Measurements from ENCODE around the gene ZNF521. TPM values are rescaled to one million over a fixed set of nuclear protein-coding genes. Genes with fewer than 3 reads are reported as not detected.

ZNF521 gene
- total RNA-seq, 3 donors from 2014 or later: 30.2 to 67.5 (median 51.8) TPM

GRCh38 chr18:25314151-25314837 lies 37.7 kb downstream of the ZNF521 start:
- Histone ChIP-seq H3K4me3 (no peak overlapping the region), H3K36me3 (no peaks in the 10 kb centered on the region), H3K4me1 (no peaks in the 10 kb centered on the region), H3K9me3 (no peaks in the 10 kb centered on the region), H3K27me3 (no peaks in the 10 kb centered on the region), H3K27ac (peak overlapping the region in 1 of 2 donors; percentile 22)
- TF ChIP-seq POLR2A (IDR thresholded peaks at IDR 0.05): no peak
- TF ChIP-seq POLR2AphosphoS5 (IDR thresholded peaks at IDR 0.05): no peak
- TF ChIP-seq CTCF (IDR thresholded peaks at IDR 0.05): no peak
- intact Hi-C loops (cut with DNase I; ENCODE audit: low total_unique reads): no loop called here
- DNase-seq (ENCODE audit: low spot score in 2 of 2): no peak

GRCh38 chr18:25313268-25313667 lies 38.7 kb downstream of the ZNF521 start:
- intact Hi-C loops (cut with DNase I; ENCODE audit: low total_unique reads): no loop called here
- Histone ChIP-seq H3K4me1 (no peaks in the 10 kb centered on the region), H3K4me3 (no peak overlapping the region)

GRCh38 chr18:25310045-25310444 lies 41.9 kb downstream of the ZNF521 start:
- intact Hi-C loops (cut with DNase I; ENCODE audit: low total_unique reads): no loop called here

More at GRCh38 chr18:25313268-25313667, 38.7 kb downstream of the ZNF521 start:
- H3K27me3 ChIP-seq: no peaks in the 10 kb centered on the region
- TF ChIP-seq POLR2A (IDR thresholded peaks at IDR 0.05) (no peak), CTCF (IDR thresholded peaks at IDR 0.05) (no peak), POLR2AphosphoS5 (IDR thresholded peaks at IDR 0.05) (no peak)
- no peak overlapping the region for H3K27ac ChIP-seq
- no peaks in the 10 kb centered on the region for H3K36me3 ChIP-seq
- DNase-seq (ENCODE audit: low spot score in 2 of 2): no peak
- no peaks in the 10 kb centered on the region for H3K9me3 ChIP-seq

GRCh38 chr18:25308381-25308780 lies 43.6 kb downstream of the ZNF521 start:
- Histone ChIP-seq H3K36me3 (no peaks in the 10 kb centered on the region), H3K4me3 (no peak overlapping the region), H3K27me3 (no peaks in the 10 kb centered on the region), H3K9me3 (no peaks in the 10 kb centered on the region), H3K4me1 (no peaks in the 10 kb centered on the region), H3K27ac (no peak overlapping the region)
- TF ChIP-seq CTCF (IDR thresholded peaks at IDR 0.05) (no peak), POLR2AphosphoS5 (IDR thresholded peaks at IDR 0.05) (no peak), POLR2A (IDR thresholded peaks at IDR 0.05) (no peak)
- DNase-seq (ENCODE audit: low spot score in 2 of 2): no peak
- intact Hi-C loops (cut with DNase I; ENCODE audit: low total_unique reads): no loop called here

More at GRCh38 chr18:25310045-25310444, 41.9 kb downstream of the ZNF521 start:
- Histone ChIP-seq H3K27me3 (no peaks in the 10 kb centered on the region), H3K4me3 (no peak overlapping the region), H3K27ac (no peak overlapping the region), H3K4me1 (no peaks in the 10 kb centered on the region), H3K36me3 (no peaks in the 10 kb centered on the region), H3K9me3 (no peaks in the 10 kb centered on the region)
- no peak for DNase-seq (ENCODE audit: low spot score in 2 of 2)
- TF ChIP-seq POLR2A (IDR thresholded peaks at IDR 0.05): no peak
- TF ChIP-seq CTCF (IDR thresholded peaks at IDR 0.05): no peak
- TF ChIP-seq POLR2AphosphoS5 (IDR thresholded peaks at IDR 0.05): no peak

- H3K36me3 ChIP-seq: no peaks in the 10 kb centered on the region
- no peak overlapping the region for H3K27ac ChIP-seq
- H3K9me3 ChIP-seq: no peaks in the 10 kb centered on the region
- H3K4me1 ChIP-seq: no peaks in the 10 kb centered on the region
- no peak for DNase-seq (ENCODE audit: low spot score in 2 of 2)
- no peaks in the 10 kb centered on the region for H3K27me3 ChIP-seq
- intact Hi-C loops (cut with DNase I; ENCODE audit: low total_unique reads): no loop called here
- TF ChIP-seq POLR2AphosphoS5 (IDR thresholded peaks at IDR 0.05) (no peak), POLR2A (IDR thresholded peaks at IDR 0.05) (no peak), CTCF (IDR thresholded peaks at IDR 0.05) (no peak)
- H3K4me3 ChIP-seq: no peak overlapping the region
Measured at GRCh38 chr18:25307192-25307591, 44.8 kb downstream of the ZNF521 start.

Measured in breast epithelium (tissue), 4 donors.